ENCODE results near the gene PABPN1L.

The PABPN1L gene

GRCh38 chr16:88870608-88871348, 4.3 kb upstream of the PABPN1L start:
- DNase-seq (ENCODE audit: low read depth) = no peak

GRCh38 chr16:88869673-88869980, 3.2 kb upstream of the PABPN1L start:
- DNase-seq (ENCODE audit: low read depth) = no peak

- no peak for DNase-seq (ENCODE audit: low read depth)
These were observed 2.7 kb upstream of the PABPN1L start for GRCh38 chr16:88868974-88869672.

GRCh38 chr16:88867581-88868246, 1.3 kb upstream of the PABPN1L start:
- DNase-seq (ENCODE audit: low read depth) = no peak

- no peak for DNase-seq (ENCODE audit: low read depth)
These were observed 718 bp downstream of the PABPN1L start for GRCh38 chr16:88865742-88866141.

GRCh38 chr16:88865310-88865709, 1.1 kb downstream of the PABPN1L start:
- no peak for DNase-seq (ENCODE audit: low read depth)

GRCh38 chr16:88864521-88864920, 1.9 kb downstream of the PABPN1L start:
- DNase-seq (ENCODE audit: low read depth) = no peak

GRCh38 chr16:88864099-88864498, 2.4 kb downstream of the PABPN1L start:
- DNase-seq (ENCODE audit: low read depth) = no peak

- no peak for DNase-seq (ENCODE audit: low read depth)
These were observed 3.0 kb downstream of the PABPN1L start for GRCh38 chr16:88863426-88863825.

- DNase-seq (ENCODE audit: low read depth) = no peak
These were observed 3.5 kb downstream of the PABPN1L start for GRCh38 chr16:88862968-88863367.

GRCh38 chr16:88861359-88861758, 5.1 kb downstream of the PABPN1L start:
- no peak for DNase-seq (ENCODE audit: low read depth)

GRCh38 chr16:88859381-88860091, 6.9 kb downstream of the PABPN1L start:
- DNase-seq (ENCODE audit: low read depth) = no peak

- DNase-seq (ENCODE audit: low read depth) = peak; percentile 34
These were observed 8.6 kb downstream of the PABPN1L start for GRCh38 chr16:88857728-88858339.

- peak; percentile 66 for DNase-seq (ENCODE audit: low read depth)
These were observed 9.4 kb downstream of the PABPN1L start, which contains the start of the genes GALNS and TRAPPC2L for GRCh38 chr16:88856828-88857727. Gene GALNS (minus strand): TSS chr16:88856947. CDS start chr16:88856877, 70 bp downstream. Gene TRAPPC2L (plus strand): TSS chr16:88857127. CDS start chr16:88857151, 24 bp downstream.

- no peak for DNase-seq (ENCODE audit: low read depth)
These were observed 10.2 kb downstream of the PABPN1L start for GRCh38 chr16:88856122-88856827.

- no peak for DNase-seq (ENCODE audit: low read depth)
These were observed 10.7 kb downstream of the PABPN1L start for GRCh38 chr16:88855736-88856121.

GRCh38 chr16:88855176-88855575, 11.3 kb downstream of the PABPN1L start:
- DNase-seq (ENCODE audit: low read depth) = no peak

- no peak for DNase-seq (ENCODE audit: low read depth)
These were observed 12.0 kb downstream of the PABPN1L start for GRCh38 chr16:88854306-88855111.

- no peak for DNase-seq (ENCODE audit: low read depth)
These were observed 13.0 kb downstream of the PABPN1L start for GRCh38 chr16:88853325-88853941.
